KG1 (cell line): Measurements from ENCODE around the gene RASAL2.
"Not testable (repeated sequence)": the region's sequence is repeated elsewhere in the genome, so short reads cannot be mapped to it uniquely, and the experiment has no call there.

Experiments
- DNase-seq: peaks from one replicate; lab custom pipeline; 2025; lab: John Stamatoyannopoulos, UW

The RASAL2 gene

GRCh38 chr1:178493301-178493741 lies 399.4 kb downstream of the RASAL2 start:
- DNase-seq, result no peak

GRCh38 chr1:178494569-178494971 lies 400.7 kb downstream of the RASAL2 start:
- DNase-seq, result no peak

- no peak for DNase-seq
Measured at GRCh38 chr1:178495158-178495557, 401.3 kb downstream of the RASAL2 start.

GRCh38 chr1:178495741-178496409 lies 402.0 kb downstream of the RASAL2 start:
- no peak for DNase-seq

- no peak for DNase-seq
Measured at GRCh38 chr1:178496410-178497135, 402.7 kb downstream of the RASAL2 start, which contains the start of gene CLEC20A. TSS of gene CLEC20A (minus strand) at chr1:178496964. CDS start at chr1:178496939, 25 bp downstream.

- no peak for DNase-seq
Measured at GRCh38 chr1:178497903-178498478, 404.1 kb downstream of the RASAL2 start.

GRCh38 chr1:178498896-178499675 lies 405.2 kb downstream of the RASAL2 start:
- DNase-seq, result no peak

- no peak for DNase-seq
Measured at GRCh38 chr1:178500091-178500770, 406.3 kb downstream of the RASAL2 start.

GRCh38 chr1:178500936-178501554 lies 407.1 kb downstream of the RASAL2 start:
- DNase-seq, result no peak

- DNase-seq, result peak; percentile 59
Measured at GRCh38 chr1:178501705-178502329, 407.9 kb downstream of the RASAL2 start.

- DNase-seq, result no peak
Measured at GRCh38 chr1:178502330-178502714, 408.4 kb downstream of the RASAL2 start.

GRCh38 chr1:178502856-178503255 lies 409.0 kb downstream of the RASAL2 start:
- DNase-seq, result no peak

GRCh38 chr1:178503316-178503715 lies 409.4 kb downstream of the RASAL2 start:
- DNase-seq, result not testable (repeated sequence)

GRCh38 chr1:178503849-178504248 lies 409.9 kb downstream of the RASAL2 start:
- DNase-seq, result no peak

GRCh38 chr1:178504286-178504685 lies 410.4 kb downstream of the RASAL2 start:
- no peak for DNase-seq

- DNase-seq, result no peak
Measured at GRCh38 chr1:178506177-178506576, 412.3 kb downstream of the RASAL2 start.

GRCh38 chr1:178506669-178507068 lies 412.8 kb downstream of the RASAL2 start:
- DNase-seq, result no peak

GRCh38 chr1:178509414-178510007 lies 415.6 kb downstream of the RASAL2 start:
- DNase-seq, result no peak

GRCh38 chr1:178510155-178510554 lies 416.3 kb downstream of the RASAL2 start:
- no peak for DNase-seq

- DNase-seq, result no peak
Measured at GRCh38 chr1:178512566-178513277, 418.8 kb downstream of the RASAL2 start, which contains the start of gene TEX35. TSS of gene TEX35 (plus strand) at chr1:178513109. CDS start at chr1:178513189, 80 bp downstream.
